Neuronal stem cell (in vitro differentiated cells): ENCODE measurements around the gene SV2B.

Experiments
- DNase-seq: peaks from one replicate; pipeline ENCODE4 v3.0.0-alpha.2; 2013; ENCODE audit warnings: low spot score
- H2AFZ ChIP-seq: one replicate; pipeline ENCODE4 v1.6.1; 2013; ENCODE audit warnings: mild to moderate bottlenecking, low read length, inconsistent platforms
- H2AK5ac ChIP-seq: 2 replicates; pipeline ENCODE4 v1.6.1; 2013; ENCODE audit warnings: low read depth, mild to moderate bottlenecking, inconsistent platforms, low read length, moderate library complexity, mixed read lengths
- H2BK120ac ChIP-seq: 2 replicates; pipeline ENCODE4 v1.6.1; 2013; ENCODE audit warnings: low read depth, mild to moderate bottlenecking, inconsistent platforms, low read length, moderate library complexity, mixed read lengths
- H2BK12ac ChIP-seq: one replicate; pipeline ENCODE4 v1.6.1; 2013; ENCODE audit warnings: low read length, inconsistent platforms
- H2BK15ac ChIP-seq: 2 replicates; pipeline ENCODE4 v1.6.1; 2013; ENCODE audit warnings: mild to moderate bottlenecking, low read length, inconsistent platforms, mixed read lengths
- H2BK5ac ChIP-seq: one replicate; pipeline ENCODE4 v1.6.1; 2013; ENCODE audit warnings: inconsistent platforms, mild to moderate bottlenecking, low read length, moderate library complexity
- H3K14ac ChIP-seq: one replicate; pipeline ENCODE4 v1.6.1; 2013; ENCODE audit warnings: low read length, inconsistent platforms
- H3K18ac ChIP-seq: 2 replicates; pipeline ENCODE4 v1.6.1; 2013; ENCODE audit warnings: low read length, inconsistent platforms
- H3K23ac ChIP-seq: 2 replicates; pipeline ENCODE4 v1.6.1; 2013; ENCODE audit warnings: low read depth, mild to moderate bottlenecking, mixed read lengths, low read length, inconsistent platforms; ENCODE audit not compliant: poor library complexity
- H3K27ac ChIP-seq: replicated peaks from 3 replicates; pipeline ENCODE4 v1.5.1; 2013; ENCODE audit warnings: low read length, inconsistent platforms
- H3K27me3 ChIP-seq, 3 experiments: 2 replicates each; pipeline ENCODE4 v1.6.1; 2013; ENCODE audit warnings: low read length in 3 of 3, mild to moderate bottlenecking in 2 of 3, inconsistent platforms in 1 of 3, low read depth in 1 of 3, mixed read lengths in 1 of 3, moderate library complexity in 1 of 3; ENCODE audit not compliant: control insufficient read depth in 3 of 3, insufficient read depth in 3 of 3
- H3K36me3 ChIP-seq, 2 donors: replicated peaks in 1 of 2; 2 replicates each; pipeline ENCODE4 v1.6.1; 2013; ENCODE audit warnings: low read length in 2 of 2; ENCODE audit not compliant: control insufficient read depth in 2 of 2, insufficient read depth in 2 of 2
- H3K4ac ChIP-seq: 2 replicates; pipeline ENCODE4 v1.6.1; 2013; ENCODE audit warnings: inconsistent platforms, mild to moderate bottlenecking, low read length, moderate library complexity
- H3K4me1 ChIP-seq, 2 donors: 1 replicate in 1 of 2; 2 replicates in 1 of 2; pipeline ENCODE4 v1.6.1; 2013; ENCODE audit warnings: low read length in 2 of 2, low read depth in 1 of 2; ENCODE audit not compliant: control insufficient read depth in 2 of 2, insufficient read depth in 1 of 2
- H3K4me2 ChIP-seq: one replicate; pipeline ENCODE4 v1.6.1; 2013; ENCODE audit warnings: mild to moderate bottlenecking, low read length, inconsistent platforms; ENCODE audit not compliant: insufficient read depth, poor library complexity, severe bottlenecking
- H3K4me3 ChIP-seq, 2 donors: 2 replicates each; pipeline ENCODE4 v1.5.1; 2013; ENCODE audit warnings: low read length in 2 of 2, mild to moderate bottlenecking in 2 of 2, inconsistent platforms in 1 of 2, moderate library complexity in 1 of 2
- H3K79me1 ChIP-seq: one replicate; pipeline ENCODE4 v1.6.1; 2013; ENCODE audit warnings: low read depth, mild to moderate bottlenecking, inconsistent platforms, low read length, moderate library complexity
- H3K9ac ChIP-seq: one replicate; pipeline ENCODE4 v1.6.1; 2013; ENCODE audit warnings: mild to moderate bottlenecking, low read depth, low read length, inconsistent platforms; ENCODE audit not compliant: poor library complexity
- H3K9me3 ChIP-seq, 2 donors: replicated peaks in 1 of 2; 2 replicates each; pipeline versions ENCODE3 to v1.6.1; 2013; ENCODE audit warnings: low read length in 2 of 2, mild to moderate bottlenecking in 2 of 2, inconsistent platforms in 1 of 2, low read depth in 1 of 2, mixed read lengths in 1 of 2, moderate library complexity in 1 of 2; ENCODE audit not compliant: control insufficient read depth in 2 of 2, insufficient read depth in 1 of 2
- H4K8ac ChIP-seq: one replicate; pipeline ENCODE4 v1.6.1; 2013; ENCODE audit warnings: low read depth, mild to moderate bottlenecking, inconsistent platforms, low read length, moderate library complexity
- H4K91ac ChIP-seq: one replicate; pipeline ENCODE4 v1.6.1; 2013; ENCODE audit warnings: low read length, low read depth, mild to moderate bottlenecking, inconsistent platforms; ENCODE audit not compliant: poor library complexity
- WGBS, 2 donors: extraction: QIAGEN DNeasy Blood & Tissue Kit; methylation state at CpG; one replicate each; pipeline ENCODE4 v1.1.7; 2013; ENCODE audit warnings: missing lambda C conversion rate in 2 of 2, mixed read lengths in 1 of 2; ENCODE audit not compliant: insufficient read length in 2 of 2, insufficient replicate concordance in 1 of 2; ENCODE audit errors: extremely low coverage in 2 of 2; 5-methylcytosine and 5-hydroxymethylcytosine counted together

Gene SV2B

GRCh38 chr15:91153954-91154353, 53.9 kb downstream of the SV2B start:
- no peak overlapping the region for H2BK120ac ChIP-seq
- H3K4me2 ChIP-seq, result no peak overlapping the region
- no peaks in the 10 kb centered on the region for H3K79me1 ChIP-seq
- no peak overlapping the region for H3K23ac ChIP-seq
- no peak overlapping the region for H3K9ac ChIP-seq
- H3K9me3 ChIP-seq, result no peaks in the 10 kb centered on the region
- H3K27me3 ChIP-seq, result no peaks in the 10 kb centered on the region
- H4K91ac ChIP-seq, result no peak overlapping the region
- H3K4ac ChIP-seq, result no peak overlapping the region
- H2BK12ac ChIP-seq, result no peak overlapping the region
- no peak overlapping the region for H3K4me3 ChIP-seq
- no peak overlapping the region for H3K14ac ChIP-seq
- H4K8ac ChIP-seq, result no peak overlapping the region
- WGBS, 2 donors, result no CpG with 5 or more reads among the region's 1 CpG
- DNase-seq, result no peak
- no peaks in the 10 kb centered on the region for H3K36me3 ChIP-seq
- H3K18ac ChIP-seq, result no peak overlapping the region
- H2BK15ac ChIP-seq, result no peak overlapping the region
- H2BK5ac ChIP-seq, result no peak overlapping the region
- no peak overlapping the region for H2AFZ ChIP-seq
- no peak overlapping the region for H2AK5ac ChIP-seq
- no peaks in the 10 kb centered on the region for H3K4me1 ChIP-seq
- no peak overlapping the region for H3K27ac ChIP-seq

- H3K18ac ChIP-seq, result no peak overlapping the region
- H3K23ac ChIP-seq, result no peak overlapping the region
- no peak for DNase-seq
- no peak overlapping the region for H4K8ac ChIP-seq
- no peaks in the 10 kb centered on the region for H3K27me3 ChIP-seq
- no peak overlapping the region for H3K4ac ChIP-seq
- H2AFZ ChIP-seq, result no peak overlapping the region
- H2BK12ac ChIP-seq, result no peak overlapping the region
- no peak overlapping the region for H2BK5ac ChIP-seq
- no peak overlapping the region for H3K9ac ChIP-seq
- no peak overlapping the region for H3K4me2 ChIP-seq
- no peaks in the 10 kb centered on the region for H3K9me3 ChIP-seq
- no peak overlapping the region for H2BK120ac ChIP-seq
- H3K27ac ChIP-seq, result no peak overlapping the region
- no peak overlapping the region for H4K91ac ChIP-seq
- H3K14ac ChIP-seq, result no peak overlapping the region
- WGBS, 2 donors, result no CpG with 5 or more reads among the region's 6 CpGs
- H3K79me1 ChIP-seq, result no peaks in the 10 kb centered on the region
- no peak overlapping the region for H2AK5ac ChIP-seq
- no peak overlapping the region for H2BK15ac ChIP-seq
- H3K4me1 ChIP-seq, result no peaks in the 10 kb centered on the region
- no peaks in the 10 kb centered on the region for H3K36me3 ChIP-seq
- H3K4me3 ChIP-seq, result no peak overlapping the region
Measured at GRCh38 chr15:91156175-91156726, 56.2 kb downstream of the SV2B start.

- Histone ChIP-seq H2BK5ac (no peak overlapping the region), H2BK12ac (no peak overlapping the region), H3K14ac (no peak overlapping the region), H3K36me3 (no peaks in the 10 kb centered on the region), H3K18ac (no peak overlapping the region), H3K27ac (no peak overlapping the region), H3K27me3 (no peaks in the 10 kb centered on the region), H2AFZ (no peak overlapping the region), H4K8ac (no peak overlapping the region), H3K4ac (no peak overlapping the region), H3K23ac (no peak overlapping the region), H2BK120ac (no peak overlapping the region), H3K4me2 (no peak overlapping the region), H3K9ac (no peak overlapping the region), H3K9me3 (no peaks in the 10 kb centered on the region), H3K4me3 (no peak overlapping the region), H2BK15ac (no peak overlapping the region), H3K79me1 (no peaks in the 10 kb centered on the region), H2AK5ac (no peak overlapping the region), H3K4me1 (no peaks in the 10 kb centered on the region), H4K91ac (no peak overlapping the region)
- DNase-seq, result no peak
- WGBS, 2 donors, result no CpG with 5 or more reads among the region's 7 CpGs
Measured at GRCh38 chr15:91158415-91159394, 58.6 kb downstream of the SV2B start.

GRCh38 chr15:91165850-91166249, 65.8 kb downstream of the SV2B start:
- Histone ChIP-seq H3K23ac (no peak overlapping the region), H3K14ac (no peak overlapping the region), H4K91ac (no peak overlapping the region), H2BK120ac (no peak overlapping the region), H3K4ac (no peak overlapping the region), H3K18ac (no peak overlapping the region), H3K4me2 (no peak overlapping the region), H3K4me1 (no peaks in the 10 kb centered on the region), H2BK12ac (no peak overlapping the region), H3K9ac (no peak overlapping the region), H2BK5ac (no peak overlapping the region), H2AK5ac (no peak overlapping the region), H2AFZ (no peak overlapping the region), H3K79me1 (no peaks in the 10 kb centered on the region), H3K4me3 (no peak overlapping the region), H3K27ac (no peak overlapping the region), H3K36me3 (no peaks in the 10 kb centered on the region), H3K27me3 (no peaks in the 10 kb centered on the region), H2BK15ac (no peak overlapping the region), H3K9me3 (no peaks in the 10 kb centered on the region), H4K8ac (no peak overlapping the region)
- WGBS, 2 donors, result no CpG with 5 or more reads among the region's 1 CpG
- DNase-seq, result no peak
